NCI-H1048 (cell line): ENCODE measurements around the gene IL22RA2.
"Not testable (repeated sequence)": the region's sequence is repeated elsewhere in the genome, so short reads cannot be mapped to it uniquely, and the experiment has no call there.

Experiments
- DNase-seq: peaks from one replicate; lab custom pipeline; 2025; lab: John Stamatoyannopoulos, UW

The IL22RA2 gene, protein sequence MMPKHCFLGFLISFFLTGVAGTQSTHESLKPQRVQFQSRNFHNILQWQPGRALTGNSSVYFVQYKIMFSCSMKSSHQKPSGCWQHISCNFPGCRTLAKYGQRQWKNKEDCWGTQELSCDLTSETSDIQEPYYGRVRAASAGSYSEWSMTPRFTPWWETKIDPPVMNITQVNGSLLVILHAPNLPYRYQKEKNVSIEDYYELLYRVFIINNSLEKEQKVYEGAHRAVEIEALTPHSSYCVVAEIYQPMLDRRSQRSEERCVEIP

GRCh38 chr6:137173501-137173900 is at the start of gene IL22RA2:
Gene IL22RA2, minus strand, starts transcription at chr6:137173644. Its CDS starts 11,895 bp downstream, at chr6:137161749.
- DNase-seq: no peak

- DNase-seq: no peak
Measured at GRCh38 chr6:137222381-137222780, 48.9 kb upstream of the IL22RA2 start.

GRCh38 chr6:137219664-137220252 is 46.3 kb upstream of the IL22RA2 start:
- no peak for DNase-seq

DNA sequence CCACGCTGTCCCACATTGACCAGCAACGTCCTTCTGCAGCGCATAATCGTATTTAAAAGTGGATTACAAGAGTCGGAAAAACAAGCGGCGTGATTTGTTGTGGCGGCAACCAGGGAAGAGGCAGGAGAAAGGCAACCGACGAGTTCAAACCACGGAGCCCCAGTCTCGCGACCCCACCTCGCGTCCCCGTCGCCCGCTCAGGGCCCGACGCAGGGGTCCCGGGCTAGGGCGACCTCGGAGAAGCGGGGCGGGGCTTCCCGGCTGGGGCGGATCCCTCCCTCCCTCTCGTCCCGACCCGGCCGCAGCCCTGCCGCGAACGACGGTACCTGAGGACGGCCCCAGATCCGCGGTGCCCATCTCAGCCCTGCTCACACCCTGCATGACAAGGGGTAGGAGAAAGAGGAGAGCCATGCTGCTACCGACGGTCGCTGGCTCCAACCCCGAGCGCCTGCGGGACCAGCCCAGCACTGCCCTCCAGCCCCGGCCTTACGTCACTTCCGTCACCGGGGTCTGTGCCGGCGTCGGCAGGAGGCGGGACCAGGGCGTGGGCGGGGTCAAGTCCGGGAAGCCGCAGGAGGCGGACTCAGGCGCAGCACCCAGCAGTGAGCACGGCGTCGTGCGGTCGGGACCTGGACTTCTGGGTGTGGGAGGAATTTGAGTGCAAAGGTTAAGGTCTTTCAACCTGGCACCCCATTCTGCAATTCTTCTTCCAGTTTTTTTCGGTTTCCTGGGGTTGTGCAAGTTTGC is 45.6 kb upstream of the IL22RA2 start, which contains the start of gene IFNGR1:
TSS of gene IFNGR1 (minus strand) at position 469 of the 747 bp plus-strand sequence. CDS start at position 411, 58 bp downstream.
- peak; percentile 85 for DNase-seq

GRCh38 chr6:137218473-137218916 is 45.1 kb upstream of the IL22RA2 start:
- no peak for DNase-seq

GRCh38 chr6:137217801-137218472 is 44.5 kb upstream of the IL22RA2 start:
- no peak for DNase-seq

- no peak for DNase-seq
Measured at GRCh38 chr6:137216875-137217553, 43.6 kb upstream of the IL22RA2 start.

DNA sequence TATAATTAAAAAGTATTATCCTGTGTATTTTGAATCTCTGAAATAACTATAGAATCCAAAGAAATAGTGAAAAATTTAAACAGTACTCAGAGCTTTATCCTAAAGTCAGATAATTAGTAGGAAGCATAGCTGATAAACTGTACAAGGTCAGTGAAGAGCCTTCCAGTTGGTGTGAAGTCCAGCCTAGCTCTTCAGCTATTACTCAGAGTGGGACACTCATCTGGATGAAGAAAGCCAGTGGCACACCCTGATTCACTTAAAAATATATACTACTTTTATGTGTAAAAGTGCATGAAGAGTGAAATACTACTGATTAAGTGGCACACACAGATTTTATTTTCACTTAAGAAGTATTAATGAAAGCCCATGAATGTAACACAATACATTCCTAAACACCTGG is 42.7 kb upstream of the IL22RA2 start:
- DNase-seq: no peak

- DNase-seq: not testable (repeated sequence)
Measured at GRCh38 chr6:137215630-137216029, 42.2 kb upstream of the IL22RA2 start.

- no peak for DNase-seq
Measured at GRCh38 chr6:137214931-137215330, 41.5 kb upstream of the IL22RA2 start.

DNA sequence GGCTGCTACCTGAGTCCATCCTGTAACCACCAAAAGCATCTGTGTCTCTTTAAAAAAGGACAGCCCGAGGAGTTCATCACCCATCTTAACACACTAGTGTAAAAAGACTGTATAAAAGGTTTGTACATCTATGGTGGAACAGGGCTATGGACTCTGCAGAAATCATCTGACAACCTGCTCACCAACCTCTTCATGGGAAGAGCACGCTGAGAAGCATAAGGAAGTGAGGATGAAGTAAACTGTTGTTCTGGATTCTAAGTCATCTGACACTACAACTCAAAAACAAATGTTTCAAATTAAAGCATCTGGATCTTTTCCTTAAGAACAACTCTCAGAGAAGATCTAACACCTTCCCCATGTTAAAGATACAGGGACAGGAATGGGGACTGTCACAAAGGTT is 40.4 kb upstream of the IL22RA2 start:
- DNase-seq: no peak

GRCh38 chr6:137213331-137213740 is 39.9 kb upstream of the IL22RA2 start:
- no peak for DNase-seq

- no peak for DNase-seq
Measured at GRCh38 chr6:137211910-137212309, 38.5 kb upstream of the IL22RA2 start.

GRCh38 chr6:137210903-137211302 is 37.5 kb upstream of the IL22RA2 start:
- no peak for DNase-seq

DNA sequence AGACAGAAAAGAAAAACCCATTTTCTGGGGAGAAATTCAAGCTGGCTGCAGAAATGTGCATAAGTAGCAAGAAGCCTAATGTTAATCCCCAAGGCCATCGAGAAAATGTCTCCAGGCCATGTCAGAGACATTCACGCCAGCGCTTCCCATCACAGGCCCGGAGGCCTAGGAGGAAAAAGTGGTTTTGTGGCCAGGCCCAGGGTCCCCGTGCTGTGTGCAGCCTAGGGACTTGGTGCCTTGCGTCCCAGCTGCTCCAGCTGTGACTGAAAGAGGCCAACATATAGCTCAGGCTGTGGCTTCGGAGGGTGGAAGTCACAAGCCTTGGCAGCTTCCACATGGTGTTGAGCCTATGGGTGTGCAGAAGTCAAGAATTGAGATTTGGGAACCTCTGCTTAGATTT is 34.8 kb upstream of the IL22RA2 start:
- DNase-seq: no peak

DNA sequence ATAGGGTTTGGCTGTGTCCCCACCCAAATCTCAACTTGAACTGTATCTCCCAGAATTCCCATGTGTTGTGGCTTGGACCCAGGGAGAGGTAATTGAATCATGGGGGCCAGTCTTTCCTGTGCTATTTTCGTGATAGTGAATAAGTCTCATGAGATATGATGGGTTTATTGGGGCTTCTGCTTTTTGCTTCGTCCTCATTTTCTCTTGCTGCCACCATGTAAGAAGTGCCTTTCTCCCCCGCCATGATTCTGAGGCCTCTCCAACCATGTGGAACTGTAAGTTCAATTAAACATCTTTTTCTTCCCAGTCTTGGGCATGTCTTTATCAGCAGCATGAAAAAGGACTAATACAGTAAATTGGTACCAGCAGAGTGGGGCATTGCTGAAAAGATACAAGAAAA is 34.0 kb upstream of the IL22RA2 start:
- not testable (repeated sequence) for DNase-seq

- DNase-seq: no peak
Measured at GRCh38 chr6:137206577-137206976, 33.1 kb upstream of the IL22RA2 start.

GRCh38 chr6:137203256-137203655 is 29.8 kb upstream of the IL22RA2 start:
- DNase-seq: no peak

GRCh38 chr6:137202078-137202477 is 28.6 kb upstream of the IL22RA2 start:
- no peak for DNase-seq

DNA sequence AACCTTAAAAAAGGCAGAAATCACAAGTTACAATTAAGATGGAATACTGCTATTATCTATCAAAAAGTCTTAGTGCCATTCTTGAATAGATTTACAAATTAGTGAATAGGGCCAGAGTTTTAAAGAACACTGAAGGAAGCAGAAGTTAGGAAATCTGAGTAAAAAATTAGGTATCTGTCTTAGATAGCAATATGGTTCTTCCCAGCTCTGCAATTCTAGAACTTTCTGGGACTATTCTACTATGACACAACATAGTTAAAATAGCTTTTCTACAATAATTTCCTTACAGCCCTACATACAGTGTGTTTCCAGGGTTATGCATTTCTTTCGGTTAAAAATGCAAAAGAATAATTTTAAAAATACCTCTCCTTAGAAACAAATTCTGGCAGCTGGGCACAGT is 27.6 kb upstream of the IL22RA2 start:
- DNase-seq: no peak

DNA sequence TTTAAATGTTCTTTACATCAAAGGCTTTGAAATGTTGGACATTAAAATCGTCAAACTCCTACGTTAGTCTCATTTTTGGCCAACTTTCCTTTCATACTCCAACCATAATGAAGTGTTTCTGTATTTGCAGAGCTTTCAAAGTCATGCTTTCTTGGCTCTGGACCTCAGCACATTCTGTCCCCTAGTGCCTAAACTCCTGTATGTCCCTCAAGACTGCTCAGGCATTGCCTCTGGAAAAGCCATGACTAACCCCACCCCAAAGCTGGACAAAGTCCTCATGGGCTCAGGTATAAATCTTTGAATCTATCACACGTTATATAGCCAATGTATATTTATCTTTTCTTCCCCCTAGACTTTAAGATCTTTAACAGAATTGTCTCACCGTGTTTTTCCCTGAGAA is 26.8 kb upstream of the IL22RA2 start:
- DNase-seq: no peak
